ENCODE data around the gene ADIPOR1. TPM values are rescaled to one million over a fixed set of nuclear protein-coding genes. Genes with fewer than 3 reads are reported as not detected.
"Not testable (repeated sequence)": the region's sequence is repeated elsewhere in the genome, so short reads cannot be mapped to it uniquely, and the experiment has no call there.

ADIPOR1 gene
- total and polyA plus RNA-seq, 7 experiments from 2014 or later = 51.9 to 93.8 (median 69.6) TPM

GRCh38 chr1:202926581-202927491 is 31.3 kb downstream of the ADIPOR1 start, which contains the start of gene KLHL12:
Gene KLHL12 (minus strand): TSS chr1:202927234. CDS start chr1:202925162, 2,072 bp downstream.
- Histone ChIP-seq H3K9me3 (ENCODE audit: control insufficient read depth in 2 of 3, low read length in 3 of 3) (no peaks in the 10 kb centered on the region), H3K4me1 (ENCODE audit: control insufficient read depth in 2 of 2, insufficient read depth in 2 of 2, low read length in 2 of 2) (peaks cover 19 to 26% of the 10 kb centered on the region in 2 donors), H3K4me3 (ENCODE audit: low read length) (peak within 1 kb of the TSS; percentile 97), H3K27me3 (ENCODE audit: control insufficient read depth in 2 of 2, insufficient read depth in 2 of 2, low read length in 2 of 2) (no peaks in the 10 kb centered on the region), H3K36me3 (ENCODE audit: control insufficient read depth in 2 of 3, insufficient read depth in 3 of 3, low read length in 3 of 3) (peaks cover 0 to 21% (median 4%) of the 10 kb centered on the region in 3 experiments), H3K27ac (ENCODE audit: low read depth, low read length) (peak within 1 kb of the TSS; percentile 97)
- Mint-ChIP-seq H3K36me3 (peaks cover 0 to 9% (median 0%) of the 10 kb centered on the region in 5 donors), H3K4me3 (peak within 1 kb of the TSS; percentile 90 to 96 (median 94)), H3K27ac (peak within 1 kb of the TSS; percentile 92 to 97 (median 94)), H3K27me3 (peaks cover 0 to 11% (median 0%) of the 10 kb centered on the region in 5 donors), H3K9me3 (peaks cover 0 to 3% (median 0%) of the 10 kb centered on the region in 11 donors), H3K4me1 (peaks cover 17 to 41% (median 35%) of the 10 kb centered on the region in 7 donors)
- intact Hi-C loops (cut with micrococcal nuclease) = loop anchor here (1.0 to 2.0 kb wide), 10 partner anchors 31 to 579 kb away; partner anchors contain the start of genes ADIPOR1 (in 2 of the 2), CYB5R1 (in 2 of the 2), PCAT6 (in 2 of the 2) and PPFIA4 (in 2 of the 2)
- peak; percentile 88 to 95 (median 94) for DNase-seq
- peak; percentile 97 for ATAC-seq
- ChIA-PET CTCF (interaction anchor here (0.6 to 1.2 kb wide), 6 partner anchors 35 to 1895 kb away, joined by 3 to 7 read pairs (median 4); partner anchors contain the start of gene TMEM183A), POLR2A (interaction anchor here (0.6 to 2.5 kb wide), 10 partner anchors 17 to 100 kb away, joined by 3 to 21 read pairs (median 3); partner anchors contain the start of genes RABIF and TMEM183A)

- H3K36me3 Mint-ChIP-seq = peaks cover 0 to 15% (median 8%) of the 10 kb centered on the region in 5 donors
- CTCF ChIA-PET = no interaction called here
These were observed 34.6 kb downstream of the ADIPOR1 start for GRCh38 chr1:202923533-202923932.

GRCh38 chr1:202919615-202920014 is 38.5 kb downstream of the ADIPOR1 start:
- Mint-ChIP-seq H3K9me3 (no peaks in the 10 kb centered on the region), H3K27me3 (no peaks in the 10 kb centered on the region), H3K4me3 (no peak overlapping the region), H3K36me3 (peaks cover 5 to 24% (median 19%) of the 10 kb centered on the region in 5 donors), H3K4me1 (peaks cover 11 to 35% (median 21%) of the 10 kb centered on the region in 7 donors), H3K27ac (no peak overlapping the region)
- Histone ChIP-seq H3K27me3 (ENCODE audit: control insufficient read depth in 2 of 2, insufficient read depth in 2 of 2, low read length in 2 of 2) (no peaks in the 10 kb centered on the region), H3K9me3 (ENCODE audit: control insufficient read depth in 2 of 3, low read length in 3 of 3) (no peaks in the 10 kb centered on the region), H3K4me1 (ENCODE audit: control insufficient read depth in 2 of 2, insufficient read depth in 2 of 2, low read length in 2 of 2) (peaks cover 5 to 9% of the 10 kb centered on the region in 2 donors), H3K27ac (ENCODE audit: low read depth, low read length) (no peak overlapping the region), H3K36me3 (ENCODE audit: control insufficient read depth in 2 of 3, insufficient read depth in 3 of 3, low read length in 3 of 3) (peaks cover 0 to 62% (median under 1%) of the 10 kb centered on the region in 3 experiments), H3K4me3 (ENCODE audit: low read length) (no peak overlapping the region)
- ATAC-seq (no peak), DNase-seq (no peak)
- ChIA-PET CTCF (interaction anchor here (0.7 kb wide), 1 partner anchor 1887 kb away, joined by 3 read pairs; no protein-coding TSS in a partner anchor), POLR2A (no interaction called here)
- intact Hi-C loops (cut with micrococcal nuclease) = no loop called here

More at GRCh38 chr1:202923533-202923932, 34.6 kb downstream of the ADIPOR1 start:
- Mint-ChIP-seq H3K9me3 (peaks cover 0 to 3% (median 0%) of the 10 kb centered on the region in 11 donors), H3K27me3 (no peaks in the 10 kb centered on the region), H3K4me1 (peaks cover 17 to 52% (median 37%) of the 10 kb centered on the region in 7 donors), H3K27ac (peak overlapping the region in 1 of 9 donors; percentile 73), H3K4me3 (peak overlapping the region in 2 of 10 donors; percentile 18 to 36)
- DNase-seq = no peak
- H3K27me3 ChIP-seq (ENCODE audit: control insufficient read depth in 2 of 2, insufficient read depth in 2 of 2, low read length in 2 of 2) = no peaks in the 10 kb centered on the region
- POLR2A ChIA-PET = no interaction called here
- intact Hi-C loops (cut with micrococcal nuclease) = no loop called here
- no peaks in the 10 kb centered on the region for H3K9me3 ChIP-seq (ENCODE audit: control insufficient read depth in 2 of 3, low read length in 3 of 3)
- H3K36me3 ChIP-seq (ENCODE audit: control insufficient read depth in 2 of 3, insufficient read depth in 3 of 3, low read length in 3 of 3) = peaks cover 0 to 34% (median 4%) of the 10 kb centered on the region in 3 experiments
- peaks cover 19 to 26% of the 10 kb centered on the region in 2 donors for H3K4me1 ChIP-seq (ENCODE audit: control insufficient read depth in 2 of 2, insufficient read depth in 2 of 2, low read length in 2 of 2)
- no peak overlapping the region for H3K27ac ChIP-seq (ENCODE audit: low read depth, low read length)
- H3K4me3 ChIP-seq (ENCODE audit: low read length) = no peak overlapping the region
- no peak for ATAC-seq

GRCh38 chr1:202915146-202915545 is 43.0 kb downstream of the ADIPOR1 start:
- Histone ChIP-seq H3K27ac (ENCODE audit: low read depth, low read length) (no peak overlapping the region), H3K36me3 (ENCODE audit: control insufficient read depth in 2 of 3, insufficient read depth in 3 of 3, low read length in 3 of 3) (peaks cover 7 to 89% (median 9%) of the 10 kb centered on the region in 3 experiments), H3K9me3 (ENCODE audit: control insufficient read depth in 2 of 3, low read length in 3 of 3) (no peaks in the 10 kb centered on the region), H3K4me3 (ENCODE audit: low read length) (no peak overlapping the region), H3K27me3 (ENCODE audit: control insufficient read depth in 2 of 2, insufficient read depth in 2 of 2, low read length in 2 of 2) (no peaks in the 10 kb centered on the region), H3K4me1 (ENCODE audit: control insufficient read depth in 2 of 2, insufficient read depth in 2 of 2, low read length in 2 of 2) (no peaks in the 10 kb centered on the region)
- ATAC-seq = no peak
- no peaks in the 10 kb centered on the region for H3K9me3 Mint-ChIP-seq
- H3K4me1 Mint-ChIP-seq = peaks cover 0 to 10% (median 9%) of the 10 kb centered on the region in 7 donors
- no peak overlapping the region for H3K4me3 Mint-ChIP-seq
- intact Hi-C loops (cut with micrococcal nuclease) = no loop called here
- CTCF ChIA-PET = no interaction called here
- H3K27ac Mint-ChIP-seq = no peak overlapping the region
- H3K36me3 Mint-ChIP-seq = peaks cover 28 to 53% (median 37%) of the 10 kb centered on the region in 5 donors
- no peak for DNase-seq
- H3K27me3 Mint-ChIP-seq = no peaks in the 10 kb centered on the region
- POLR2A ChIA-PET = interaction anchor here (0.8 to 1.5 kb wide), 2 partner anchors 19 to 111 kb away, joined by 3 read pairs; partner anchors contain the start of gene PPFIA4

- Mint-ChIP-seq H3K27ac (peak overlapping the region in 2 of 9 donors; percentile 79 to 83), H3K4me1 (peaks cover 0 to 15% (median 9%) of the 10 kb centered on the region in 7 donors), H3K36me3 (peaks cover 22 to 48% (median 31%) of the 10 kb centered on the region in 5 donors)
- H3K9me3 Mint-ChIP-seq; POLR2A ChIA-PET; H3K4me1 ChIP-seq (ENCODE audit: control insufficient read depth in 2 of 2, insufficient read depth in 2 of 2, low read length in 2 of 2); H3K27ac ChIP-seq (ENCODE audit: low read depth, low read length); H3K4me3 ChIP-seq (ENCODE audit: low read length); ATAC-seq; DNase-seq; H3K9me3 ChIP-seq (ENCODE audit: control insufficient read depth in 2 of 3, low read length in 3 of 3); H3K27me3 Mint-ChIP-seq; intact Hi-C loops (cut with micrococcal nuclease); H3K4me3 Mint-ChIP-seq; CTCF ChIA-PET; H3K27me3 ChIP-seq (ENCODE audit: control insufficient read depth in 2 of 2, insufficient read depth in 2 of 2, low read length in 2 of 2): not testable (repeated sequence)
- H3K36me3 ChIP-seq (ENCODE audit: control insufficient read depth in 2 of 3, insufficient read depth in 3 of 3, low read length in 3 of 3) = peaks cover 8 to 91% (median 9%) of the 10 kb centered on the region in 3 experiments
These were observed 45.6 kb downstream of the ADIPOR1 start for GRCh38 chr1:202912476-202912875.

- ChIA-PET POLR2A (interaction anchor here (1.1 kb wide), 1 partner anchor 12 kb away, joined by 3 read pairs; no protein-coding TSS in a partner anchor), CTCF (no interaction called here)
- intact Hi-C loops (cut with micrococcal nuclease) = no loop called here
- Mint-ChIP-seq H3K4me1 (peaks cover 0 to 15% (median 9%) of the 10 kb centered on the region in 7 donors), H3K9me3 (no peaks in the 10 kb centered on the region), H3K27me3 (no peaks in the 10 kb centered on the region), H3K36me3 (peaks cover 21 to 51% (median 29%) of the 10 kb centered on the region in 5 donors), H3K27ac (no peak overlapping the region), H3K4me3 (no peak overlapping the region)
- Histone ChIP-seq H3K9me3 (ENCODE audit: control insufficient read depth in 2 of 3, low read length in 3 of 3) (no peaks in the 10 kb centered on the region), H3K27ac (ENCODE audit: low read depth, low read length) (no peak overlapping the region), H3K4me3 (ENCODE audit: low read length) (no peak overlapping the region), H3K36me3 (ENCODE audit: control insufficient read depth in 2 of 3, insufficient read depth in 3 of 3, low read length in 3 of 3) (peaks cover 8 to 74% (median 14%) of the 10 kb centered on the region in 3 experiments), H3K27me3 (ENCODE audit: control insufficient read depth in 2 of 2, insufficient read depth in 2 of 2, low read length in 2 of 2) (no peaks in the 10 kb centered on the region), H3K4me1 (ENCODE audit: control insufficient read depth in 2 of 2, insufficient read depth in 2 of 2, low read length in 2 of 2) (no peaks in the 10 kb centered on the region)
- ATAC-seq (no peak), DNase-seq (no peak)
These were observed 48.6 kb downstream of the ADIPOR1 start for GRCh38 chr1:202909494-202909893.

Measured in naive thymus-derived CD4-positive, alpha-beta T cell (primary cell).